Stomach (tissue), 4 donors: Measurements from ENCODE around the gene PRR5L.

ENCODE experiments used
- CTCF ChIP-seq, 7 experiments: fragments of 450-650 bp in 4 of 7; fragments of 200-600 bp in 3 of 7; sonication (generic) in 3 of 7; IDR thresholded peaks; one replicate each; pipeline ENCODE4 v1.5.1; 2016 to 2019; ENCODE audit warnings: antibody characterized with exemption in 7 of 7, control low read depth in 2 of 7, mild to moderate bottlenecking in 1 of 7
- POLR2A ChIP-seq, 4 donors: fragments of 450-650 bp; IDR thresholded peaks; one replicate each; pipeline ENCODE4 v1.6.1; 2016; ENCODE audit warnings: antibody characterized with exemption in 4 of 4, control low read depth in 2 of 4, mild to moderate bottlenecking in 1 of 4, moderate library complexity in 1 of 4

- TF ChIP-seq POLR2A (IDR thresholded peaks at IDR 0.05) (no peak), CTCF (IDR thresholded peaks at IDR 0.05) (no peak)
These were observed 116.8 kb downstream of the PRR5L start for GRCh38 chr11:36412781-36413383.
